Ovary (tissue), 3 donors: ENCODE data around the gene UBE2E1.

ENCODE experiments used
- EP300 ChIP-seq: sonication (generic); formaldehyde crosslinking; IDR thresholded peaks from one replicate; pipeline ENCODE4 v1.6.1; 2017; ENCODE audit warnings: antibody characterized with exemption
- POLR2A ChIP-seq: fragments of 450-650 bp; IDR thresholded peaks from one replicate; pipeline ENCODE4 v1.6.1; 2017; ENCODE audit warnings: antibody characterized with exemption, mild to moderate bottlenecking, moderate library complexity
- TF ChIP-seq, protein P1 (sequence below), 3 donors: fragments of 450-650 bp in 2 of 3; fragments of 200-600 bp in 1 of 3; IDR thresholded peaks; one replicate each; pipeline versions ENCODE4 v1.5.1 to v1.8.0; 2016 to 2022; ENCODE audit warnings: antibody characterized with exemption in 3 of 3, mild to moderate bottlenecking in 1 of 3
- donor health status: DM: no; HTN: no; CAD: no.

DNA sequence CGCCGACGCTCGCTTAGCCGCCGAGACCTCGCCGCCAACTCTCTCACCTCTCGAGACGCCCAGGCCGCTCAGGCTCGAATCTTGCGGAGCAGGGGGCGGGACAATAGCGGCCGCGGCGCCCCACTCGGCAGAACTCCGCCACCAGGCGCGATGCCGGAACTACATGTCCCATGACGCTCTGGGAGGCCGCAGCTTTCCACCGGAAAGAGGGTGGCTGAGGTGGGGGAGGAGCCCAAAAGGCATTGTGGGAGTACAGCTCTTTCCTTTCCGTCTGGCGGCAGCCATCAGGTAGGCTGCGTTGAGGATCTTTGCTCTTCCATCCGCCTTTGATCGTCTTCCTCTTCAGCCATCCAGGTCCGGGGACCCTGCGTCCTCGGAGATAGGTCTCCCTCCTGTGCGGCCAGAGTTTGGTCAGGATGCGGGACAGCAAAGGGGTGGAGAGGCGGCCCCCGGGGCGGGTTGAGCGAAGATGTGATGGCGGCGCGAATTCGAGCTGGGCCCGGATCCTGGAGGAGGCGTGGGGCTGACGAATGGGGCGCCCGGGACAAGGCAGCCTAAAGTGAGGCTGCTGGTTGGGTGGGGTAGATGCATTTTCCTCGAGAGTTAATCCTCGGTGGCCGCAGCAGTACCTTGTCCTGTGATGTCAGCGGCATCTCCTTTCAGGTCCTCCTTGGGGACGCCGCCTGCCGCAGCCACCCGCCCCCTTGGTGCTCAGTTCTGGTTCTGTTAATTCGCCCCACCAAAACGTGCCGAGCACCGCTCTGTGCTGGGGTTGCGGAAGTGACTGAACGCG, 111.3 kb downstream of the UBE2E1 start, which contains the start of the genes NKIRAS1 and RPL15:
- TF ChIP-seq, protein P1, sequence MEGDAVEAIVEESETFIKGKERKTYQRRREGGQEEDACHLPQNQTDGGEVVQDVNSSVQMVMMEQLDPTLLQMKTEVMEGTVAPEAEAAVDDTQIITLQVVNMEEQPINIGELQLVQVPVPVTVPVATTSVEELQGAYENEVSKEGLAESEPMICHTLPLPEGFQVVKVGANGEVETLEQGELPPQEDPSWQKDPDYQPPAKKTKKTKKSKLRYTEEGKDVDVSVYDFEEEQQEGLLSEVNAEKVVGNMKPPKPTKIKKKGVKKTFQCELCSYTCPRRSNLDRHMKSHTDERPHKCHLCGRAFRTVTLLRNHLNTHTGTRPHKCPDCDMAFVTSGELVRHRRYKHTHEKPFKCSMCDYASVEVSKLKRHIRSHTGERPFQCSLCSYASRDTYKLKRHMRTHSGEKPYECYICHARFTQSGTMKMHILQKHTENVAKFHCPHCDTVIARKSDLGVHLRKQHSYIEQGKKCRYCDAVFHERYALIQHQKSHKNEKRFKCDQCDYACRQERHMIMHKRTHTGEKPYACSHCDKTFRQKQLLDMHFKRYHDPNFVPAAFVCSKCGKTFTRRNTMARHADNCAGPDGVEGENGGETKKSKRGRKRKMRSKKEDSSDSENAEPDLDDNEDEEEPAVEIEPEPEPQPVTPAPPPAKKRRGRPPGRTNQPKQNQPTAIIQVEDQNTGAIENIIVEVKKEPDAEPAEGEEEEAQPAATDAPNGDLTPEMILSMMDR (IDR thresholded peaks at IDR 0.05), result peak; percentile 58 to 95 (median 92)
- peak; percentile 99 for TF ChIP-seq POLR2A
- peak; percentile 3 for TF ChIP-seq EP300
